Stimulated activated CD4-positive, alpha-beta T cell treated with anti-CD3 and anti-CD28 coated beads, Interleukin-12 subunit alpha, Interleukin-12 subunit beta, amount 100 ng/mL, for 24 hours (primary cell): ENCODE measurements around the gene CHPF2.

ENCODE experiments used
- DNase-seq, 2 experiments: peaks; one replicate each; pipeline ENCODE4 v3.0.0-alpha.2; 2020; ENCODE audit warnings: low read depth in 2 of 2

CHPF2 gene

GRCh38 chr7:151265351-151265931, 33.2 kb downstream of the CHPF2 start:
- DNase-seq, result no peak

- no peak for DNase-seq
Observed at GRCh38 chr7:151269511-151269910, 37.2 kb downstream of the CHPF2 start.

- no peak for DNase-seq
Observed at GRCh38 chr7:151271699-151272355, 39.5 kb downstream of the CHPF2 start.

GRCh38 chr7:151272405-151272804, 40.1 kb downstream of the CHPF2 start:
- no peak for DNase-seq

- no peak for DNase-seq
Observed at GRCh38 chr7:151272877-151273276, 40.6 kb downstream of the CHPF2 start.

GRCh38 chr7:151273651-151274390, 41.5 kb downstream of the CHPF2 start:
- no peak for DNase-seq

- DNase-seq, result no peak
Observed at GRCh38 chr7:151274396-151274795, 42.1 kb downstream of the CHPF2 start.

- no peak for DNase-seq
Observed at GRCh38 chr7:151274936-151275812, 42.9 kb downstream of the CHPF2 start.

GRCh38 chr7:151275813-151276577, 43.7 kb downstream of the CHPF2 start:
- no peak for DNase-seq

- peak; percentile 33 for DNase-seq
Observed at GRCh38 chr7:151276666-151277590, 44.6 kb downstream of the CHPF2 start.

- no peak for DNase-seq
Observed at GRCh38 chr7:151277631-151278030, 45.3 kb downstream of the CHPF2 start.

GRCh38 chr7:151278949-151279348, 46.7 kb downstream of the CHPF2 start:
- no peak for DNase-seq

- no peak for DNase-seq
Observed at GRCh38 chr7:151279868-151280267, 47.6 kb downstream of the CHPF2 start.

GRCh38 chr7:151280388-151281019, 48.2 kb downstream of the CHPF2 start:
- no peak for DNase-seq

GRCh38 chr7:151281686-151282085, 49.4 kb downstream of the CHPF2 start:
- DNase-seq, result no peak

GRCh38 chr7:151282111-151282510, 49.8 kb downstream of the CHPF2 start:
- no peak for DNase-seq

- no peak for DNase-seq
Observed at GRCh38 chr7:151283302-151283701, 51.0 kb downstream of the CHPF2 start.

GRCh38 chr7:151286148-151286547, 53.9 kb downstream of the CHPF2 start:
- no peak for DNase-seq
